GM12865 (cell line): ENCODE measurements around the gene LAMA2.

ENCODE experiments used
- DNase-seq: peaks from one replicate; pipeline ENCODE4 v3.0.0; 2010; ENCODE audit warnings: low read depth
- H3K4me3 ChIP-seq: 2 replicates; pipeline ENCODE4 v1.5.1; 2011; ENCODE audit warnings: mild to moderate bottlenecking, low read depth, low read length, control low read depth
- TF ChIP-seq, protein P1 (sequence below): IDR thresholded peaks from 2 replicates; pipeline ENCODE4 v1.5.1; 2011; ENCODE audit warnings: low read length, control low read depth, low read depth, inconsistent platforms; ENCODE audit not compliant: insufficient read depth; ENCODE audit errors: missing control alignments

Gene LAMA2

DNA sequence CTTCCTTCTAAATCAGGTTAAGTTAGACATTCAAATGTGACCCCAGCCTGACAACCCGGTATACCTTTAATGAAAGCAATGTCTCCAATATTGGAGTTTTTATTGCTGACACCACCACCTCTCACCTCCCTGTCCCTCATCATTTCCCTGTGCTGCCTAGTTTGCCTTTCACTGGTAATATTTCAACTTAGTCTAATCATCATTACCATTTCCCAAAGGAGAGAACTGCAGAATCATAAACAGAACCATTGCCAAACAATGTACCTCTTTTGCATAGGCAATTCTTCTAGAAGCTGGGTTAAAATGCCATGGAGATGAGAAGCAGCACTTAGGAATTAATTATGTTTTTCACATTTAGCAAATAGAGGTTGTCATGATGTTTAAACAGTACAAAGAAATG, 370.3 kb downstream of the LAMA2 start:
- no peak for DNase-seq
- no peak overlapping the region for H3K4me3 ChIP-seq
- TF ChIP-seq, protein P1, sequence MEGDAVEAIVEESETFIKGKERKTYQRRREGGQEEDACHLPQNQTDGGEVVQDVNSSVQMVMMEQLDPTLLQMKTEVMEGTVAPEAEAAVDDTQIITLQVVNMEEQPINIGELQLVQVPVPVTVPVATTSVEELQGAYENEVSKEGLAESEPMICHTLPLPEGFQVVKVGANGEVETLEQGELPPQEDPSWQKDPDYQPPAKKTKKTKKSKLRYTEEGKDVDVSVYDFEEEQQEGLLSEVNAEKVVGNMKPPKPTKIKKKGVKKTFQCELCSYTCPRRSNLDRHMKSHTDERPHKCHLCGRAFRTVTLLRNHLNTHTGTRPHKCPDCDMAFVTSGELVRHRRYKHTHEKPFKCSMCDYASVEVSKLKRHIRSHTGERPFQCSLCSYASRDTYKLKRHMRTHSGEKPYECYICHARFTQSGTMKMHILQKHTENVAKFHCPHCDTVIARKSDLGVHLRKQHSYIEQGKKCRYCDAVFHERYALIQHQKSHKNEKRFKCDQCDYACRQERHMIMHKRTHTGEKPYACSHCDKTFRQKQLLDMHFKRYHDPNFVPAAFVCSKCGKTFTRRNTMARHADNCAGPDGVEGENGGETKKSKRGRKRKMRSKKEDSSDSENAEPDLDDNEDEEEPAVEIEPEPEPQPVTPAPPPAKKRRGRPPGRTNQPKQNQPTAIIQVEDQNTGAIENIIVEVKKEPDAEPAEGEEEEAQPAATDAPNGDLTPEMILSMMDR = no peak

DNA sequence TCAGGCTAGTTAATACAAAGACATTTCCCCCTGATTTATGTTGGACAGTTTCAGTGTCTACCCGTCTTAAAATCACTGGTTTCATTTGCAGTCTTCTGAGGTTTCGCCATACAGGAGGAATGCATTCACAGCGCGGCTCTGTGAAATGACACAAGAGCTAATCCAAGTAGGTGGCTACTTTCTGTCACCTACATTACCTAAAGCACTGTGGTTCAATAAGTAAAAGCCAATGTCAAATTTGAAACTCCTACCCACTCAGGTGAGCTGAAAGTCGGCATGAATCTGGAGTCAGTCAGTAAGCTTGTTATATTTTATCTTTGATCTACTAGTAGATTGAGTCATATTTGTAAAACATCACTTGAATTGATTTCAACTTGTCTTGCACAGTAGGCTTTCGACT, 370.8 kb downstream of the LAMA2 start:
- H3K4me3 ChIP-seq = no peak overlapping the region
- DNase-seq = no peak
- TF ChIP-seq, protein P1 = no peak

DNA sequence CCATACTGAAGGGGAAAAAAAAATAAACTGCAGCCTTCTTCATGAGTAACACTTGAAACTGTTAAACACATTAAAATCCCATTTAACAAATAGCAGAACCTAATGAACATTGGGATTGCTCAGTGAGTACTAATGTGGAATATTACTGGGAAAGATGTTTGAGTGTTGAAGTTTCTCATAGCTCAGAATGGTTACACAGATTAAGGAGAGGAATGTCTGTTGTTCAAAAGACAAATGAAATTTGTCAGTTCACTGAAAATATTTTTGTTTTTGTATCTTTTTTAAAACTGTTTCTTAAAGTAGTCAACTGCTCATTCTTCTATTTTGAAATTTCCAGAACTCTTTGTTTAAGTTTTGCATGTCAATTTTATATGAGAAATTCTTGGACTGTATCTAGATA, 374.3 kb downstream of the LAMA2 start:
- H3K4me3 ChIP-seq = no peak overlapping the region
- TF ChIP-seq, protein P1 = no peak
- DNase-seq = no peak

DNA sequence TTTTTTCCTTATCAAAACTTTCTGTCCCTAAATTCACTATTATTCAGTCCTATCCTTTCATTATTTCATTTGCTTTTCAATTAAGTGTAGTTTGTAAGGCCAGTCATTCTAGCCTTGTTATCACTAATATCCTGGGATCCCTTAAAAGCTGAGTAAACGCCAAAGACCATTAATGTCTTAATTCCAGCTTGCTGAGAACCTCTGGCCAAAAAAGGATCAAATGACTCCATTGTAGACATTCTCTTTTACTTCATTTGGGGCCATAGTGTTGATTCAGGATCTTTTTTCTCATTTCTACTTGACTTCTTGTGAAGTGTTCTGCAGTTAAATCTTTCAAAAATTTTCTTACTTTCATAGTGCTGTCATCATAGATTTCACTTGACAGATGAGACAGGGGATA, 379.7 kb downstream of the LAMA2 start:
- TF ChIP-seq, protein P1 = no peak
- DNase-seq = no peak
- no peak overlapping the region for H3K4me3 ChIP-seq

DNA sequence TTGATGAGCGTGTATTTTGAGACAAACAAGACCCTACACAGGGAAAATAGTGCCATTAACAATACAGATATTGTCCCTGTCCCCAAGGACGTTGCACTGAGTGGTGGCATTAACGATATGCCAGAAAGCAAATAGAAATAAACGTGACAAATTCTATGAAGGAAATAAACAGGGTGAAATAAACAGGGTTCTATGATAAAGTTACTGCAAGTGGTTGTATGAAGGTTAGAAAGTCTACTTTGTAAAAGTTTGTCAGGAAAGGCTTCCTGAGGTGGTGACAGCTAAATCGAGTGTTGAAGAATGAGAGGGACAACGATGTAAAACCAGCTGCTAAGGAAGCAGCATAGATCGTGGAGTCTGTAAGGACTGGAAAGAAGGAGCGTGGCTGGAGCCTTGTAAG, 380.2 kb downstream of the LAMA2 start:
- no peak for DNase-seq
- H3K4me3 ChIP-seq = no peak overlapping the region
- TF ChIP-seq, protein P1 = no peak

DNA sequence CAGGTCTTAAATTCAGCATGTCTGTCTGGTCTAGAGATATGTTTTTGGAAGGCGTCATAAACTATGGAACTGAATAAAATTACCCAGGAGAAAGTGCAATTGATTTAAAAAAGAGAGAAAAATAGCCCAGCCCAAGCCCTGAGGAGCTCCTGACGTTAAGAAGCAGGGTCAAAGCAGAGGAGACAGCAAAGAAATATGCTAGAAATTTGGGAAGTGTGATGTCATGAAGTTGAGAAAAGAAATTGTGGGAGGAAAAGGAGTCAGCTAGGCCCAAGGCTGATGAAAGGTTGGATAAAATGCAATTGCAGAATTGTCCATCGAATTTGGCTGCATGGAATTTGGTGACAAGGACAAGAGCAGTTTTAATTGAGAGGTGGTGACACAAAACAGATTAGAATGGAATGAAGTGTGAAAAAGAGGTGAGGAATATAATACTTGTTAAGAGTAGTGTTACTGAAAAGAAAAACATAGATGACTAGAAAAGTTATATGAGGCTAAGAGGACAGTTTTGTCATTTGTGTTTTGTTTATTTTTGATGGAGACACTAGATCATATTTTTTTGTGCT, 381.6 kb downstream of the LAMA2 start:
- H3K4me3 ChIP-seq = no peak overlapping the region
- TF ChIP-seq, protein P1 = no peak
- no peak for DNase-seq

DNA sequence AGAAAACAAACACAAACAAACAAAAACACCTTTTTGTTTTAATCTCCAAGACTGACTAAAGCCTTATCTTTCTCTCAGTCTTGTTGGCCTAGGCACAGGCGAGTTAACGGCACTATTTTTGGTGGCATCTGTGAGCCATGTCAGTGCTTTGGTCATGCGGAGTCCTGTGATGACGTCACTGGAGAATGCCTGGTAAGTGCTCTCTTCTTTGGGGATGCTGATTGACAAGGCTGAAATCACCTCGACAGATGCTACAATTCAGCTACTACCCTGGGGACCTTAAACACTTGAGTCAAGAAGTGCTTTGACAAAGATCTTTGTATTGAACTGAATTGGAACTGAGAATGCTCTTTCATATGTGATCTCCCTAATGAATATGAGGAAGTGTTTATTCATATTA, 384.1 kb downstream of the LAMA2 start:
- TF ChIP-seq, protein P1 = no peak
- no peak overlapping the region for H3K4me3 ChIP-seq
- no peak for DNase-seq
